GM23338 (cell line): ENCODE data around the gene EPHB1. TPM values are rescaled to one million over a fixed set of nuclear protein-coding genes. Genes with fewer than 3 reads are reported as not detected.

Experiments used
- ATAC-seq: fragments of 200-7000 bp; cut with Tn5 transposase; 3 replicates; pipeline ENCODE4 v1.9.1; 2020
- DNase-seq: peaks from one replicate; pipeline ENCODE4 v3.0.0-alpha.2; 2015; ENCODE audit warnings: low spot score
- H2AFZ ChIP-seq: fragments of 200-600 bp; sonication (generic); 2 replicates; pipeline ENCODE4 v1.8.0; 2016; ENCODE audit warnings: antibody characterized with exemption, mild to moderate bottlenecking, moderate library complexity
- H3F3A ChIP-seq: fragments of 200-600 bp; sonication (generic); replicated peaks from 2 replicates; pipeline ENCODE4 v1.8.0; 2017; ENCODE audit warnings: antibody characterized with exemption, mixed run types, low read depth
- H3K27ac ChIP-seq: fragments of 200-600 bp; sonication (generic); 2 replicates; pipeline ENCODE4 v1.6.1; 2016; ENCODE audit warnings: low read depth
- H3K27me3 ChIP-seq: fragments of 200-600 bp; sonication (generic); 2 replicates; pipeline ENCODE4 v1.8.0; 2016; ENCODE audit warnings: mild to moderate bottlenecking, mixed run types, moderate library complexity; ENCODE audit not compliant: insufficient read depth
- H3K36me3 ChIP-seq: fragments of 200-600 bp; sonication (generic); 2 replicates; pipeline ENCODE4 v1.8.0; 2016; ENCODE audit warnings: mild to moderate bottlenecking; ENCODE audit not compliant: insufficient read depth
- H3K4me1 ChIP-seq: fragments of 200-600 bp; sonication (generic); 2 replicates; pipeline ENCODE4 v1.8.0; 2016; ENCODE audit warnings: mild to moderate bottlenecking, moderate library complexity; ENCODE audit not compliant: insufficient read depth
- H3K4me2 ChIP-seq: fragments of 200-600 bp; sonication (generic); 2 replicates; pipeline ENCODE4 v1.7.1; 2017; ENCODE audit warnings: mixed run types
- H3K4me3 ChIP-seq: fragments of 200-600 bp; sonication (generic); 2 replicates; pipeline ENCODE4 v1.6.1; 2016; ENCODE audit warnings: mixed run types
- H3K79me2 ChIP-seq: fragments of 200-600 bp; sonication (generic); replicated peaks from 2 replicates; pipeline ENCODE4 v1.8.0; 2017; ENCODE audit warnings: mild to moderate bottlenecking; ENCODE audit not compliant: insufficient read depth
- H3K9me2 ChIP-seq: fragments of 200-600 bp; sonication (generic); 2 replicates; pipeline ENCODE4 v1.8.0; 2017; ENCODE audit not compliant: insufficient read depth
- H4K20me1 ChIP-seq: fragments of 200-600 bp; sonication (generic); replicated peaks from 2 replicates; pipeline ENCODE4 v1.8.0; 2017; ENCODE audit warnings: mild to moderate bottlenecking; ENCODE audit not compliant: insufficient read depth
- H3K27ac Mint-ChIP-seq: 2 replicates; pipeline ENCODE4 v1.8.0; 2020; ENCODE audit warnings: inconsistent platforms, mild to moderate bottlenecking, moderate library complexity, mixed read lengths
- H3K27me3 Mint-ChIP-seq: 3 replicates; pipeline ENCODE4 v1.8.0; 2022; ENCODE audit warnings: low read depth, mild to moderate bottlenecking, moderate library complexity, mixed read lengths, inconsistent platforms; ENCODE audit not compliant: insufficient read depth, poor library complexity
- H3K36me3 Mint-ChIP-seq: 3 replicates; pipeline ENCODE4 v1.8.0; 2021; ENCODE audit warnings: low read depth, mild to moderate bottlenecking, inconsistent platforms, moderate library complexity, mixed read lengths
- H3K4me1 Mint-ChIP-seq: 3 replicates; pipeline ENCODE4 v1.8.0; 2020; ENCODE audit warnings: mild to moderate bottlenecking, inconsistent platforms, mixed read lengths
- H3K4me3 Mint-ChIP-seq: 3 replicates; pipeline ENCODE4 v1.8.0; 2021; ENCODE audit warnings: moderate library complexity, mild to moderate bottlenecking, inconsistent platforms, mixed read lengths
- H3K9me3 Mint-ChIP-seq: 3 replicates; pipeline ENCODE4 v1.8.0; 2020; ENCODE audit warnings: moderate library complexity, mild to moderate bottlenecking, inconsistent platforms, mixed read lengths
- CREB1 ChIP-seq: fragments of 250-450 bp; sonication (Bioruptor Pico); IDR thresholded peaks from 2 replicates; pipeline ENCODE4 v1.5.0; 2020; ENCODE audit warnings: low read depth, mild to moderate bottlenecking, moderate library complexity
- EZH2 ChIP-seq: fragments of 200-600 bp; sonication (generic); IDR thresholded peaks from one replicate; pipeline ENCODE4 v1.8.0; 2017; ENCODE audit warnings: antibody characterized with exemption, mild to moderate bottlenecking, low read depth; ENCODE audit not compliant: unreplicated experiment
- EZH2phosphoT487 ChIP-seq: fragments of 200-600 bp; sonication (generic); IDR thresholded peaks from one replicate; pipeline ENCODE4 v1.8.1; 2018; ENCODE audit warnings: antibody characterized with exemption; ENCODE audit not compliant: unreplicated experiment
- JUNB ChIP-seq: IDR thresholded peaks from one replicate; pipeline ENCODE4 v1.6.1; 2016; ENCODE audit warnings: antibody characterized with exemption; ENCODE audit not compliant: unreplicated experiment
- POLR2AphosphoS5 ChIP-seq: IDR thresholded peaks from 2 replicates; pipeline ENCODE4 v1.6.1; 2016; ENCODE audit warnings: antibody characterized with exemption, low read depth
- STAT1 ChIP-seq: IDR thresholded peaks from one replicate; pipeline ENCODE4 v1.6.1; 2016; ENCODE audit warnings: antibody characterized with exemption; ENCODE audit not compliant: unreplicated experiment
- ZNF114 ChIP-seq: fragments of 250-450 bp; sonication (Bioruptor Pico); IDR thresholded peaks from 2 replicates; pipeline ENCODE4 v1.5.0; 2020; ENCODE audit warnings: mild to moderate bottlenecking, moderate library complexity
- ZNF331 ChIP-seq: fragments of 250-450 bp; sonication (Bioruptor Pico); IDR thresholded peaks from 2 replicates; pipeline ENCODE4 v1.5.0; 2020; ENCODE audit warnings: low read depth, mild to moderate bottlenecking, moderate library complexity
- polyA plus RNA-seq: library from polyadenylated mRNA; unstranded; fragments of >200 nt; fragmentation: Nextera tagmentation; extraction: Ambion mirVana; gene quantifications from 2 replicates; pipeline ENCODE4 v1.2.1, GENCODE V29; 2016
- total RNA-seq: library from RNA; depleted of rRNA; stranded (reverse); fragments of >200 nt; shearing (Covaris generic); gene quantifications from 2 replicates; pipeline ENCODE4 v1.2.3, GENCODE V29; 2014
- TF ChIP-seq, protein P1 (sequence below), 2 experiments: fragments of 200-600 bp in 1 of 2; sonication (generic) in 1 of 2; conservative IDR thresholded peaks; 2 replicates each; pipeline versions ENCODE4 v1.5.1 to v1.6.1; 2016 to 2017; ENCODE audit warnings: antibody characterized with exemption in 2 of 2, low read depth in 2 of 2, mild to moderate bottlenecking in 2 of 2, moderate library complexity in 1 of 2
- TF ChIP-seq, protein P2 (sequence below): IDR thresholded peaks from one replicate; pipeline ENCODE4 v1.6.1; 2018; ENCODE audit warnings: antibody characterized with exemption; ENCODE audit not compliant: unreplicated experiment
- TF ChIP-seq, protein P3 (sequence below): IDR thresholded peaks from 2 replicates; pipeline ENCODE4 v1.6.1; 2016; ENCODE audit warnings: antibody characterized with exemption
- TF ChIP-seq, protein P4 (sequence below): fragments of 250-450 bp; sonication (Bioruptor Pico); IDR thresholded peaks from 2 replicates; pipeline ENCODE4 v1.5.0; 2020; ENCODE audit warnings: mild to moderate bottlenecking, moderate library complexity

Gene EPHB1
- total and polyA plus RNA-seq, 2 experiments from 2014 or later: 2.7 to 5.2 TPM

DNA sequence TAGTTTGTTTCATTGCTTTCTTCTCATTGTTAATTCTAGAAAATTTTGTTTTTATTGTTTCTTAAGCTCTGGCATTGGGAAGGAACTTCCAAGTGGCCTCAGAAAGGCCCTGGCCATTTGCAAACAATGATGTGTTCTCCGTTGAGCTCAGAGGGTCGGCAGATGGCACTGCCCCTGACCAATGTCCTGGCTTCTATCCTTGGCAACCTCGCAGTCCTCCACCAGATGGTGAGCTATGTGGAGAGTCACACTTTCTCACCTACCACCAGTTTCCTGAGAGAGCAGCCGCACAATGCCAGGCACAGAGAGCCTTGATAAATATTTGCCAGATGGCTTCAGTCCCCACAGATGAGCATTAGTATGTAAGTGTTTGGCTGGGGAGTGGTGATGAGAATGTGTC lies 343.7 kb downstream of the EPHB1 start:
- H3K9me2 ChIP-seq: peaks cover 5% of the 10 kb centered on the region; the same call in 1 of the 2 replicates
- no peaks in the 10 kb centered on the region for H3K27me3 ChIP-seq
- DNase-seq: no peak
- Mint-ChIP-seq H3K9me3 (no peaks in the 10 kb centered on the region; the same call in 2 of the 3 replicates), H3K27ac (no peak overlapping the region), H3K27me3 (no peaks in the 10 kb centered on the region), H3K4me1 (peaks cover 3% of the 10 kb centered on the region; the same call in 1 of the 3 replicates), H3K36me3 (no peaks in the 10 kb centered on the region), H3K4me3 (no peak overlapping the region)
- no peak for TF ChIP-seq EZH2phosphoT487
- TF ChIP-seq CREB1: no peak
- no peak for TF ChIP-seq ZNF114 (CRISPR knock-in tag)
- no peak for TF ChIP-seq EZH2
- TF ChIP-seq, protein P1, sequence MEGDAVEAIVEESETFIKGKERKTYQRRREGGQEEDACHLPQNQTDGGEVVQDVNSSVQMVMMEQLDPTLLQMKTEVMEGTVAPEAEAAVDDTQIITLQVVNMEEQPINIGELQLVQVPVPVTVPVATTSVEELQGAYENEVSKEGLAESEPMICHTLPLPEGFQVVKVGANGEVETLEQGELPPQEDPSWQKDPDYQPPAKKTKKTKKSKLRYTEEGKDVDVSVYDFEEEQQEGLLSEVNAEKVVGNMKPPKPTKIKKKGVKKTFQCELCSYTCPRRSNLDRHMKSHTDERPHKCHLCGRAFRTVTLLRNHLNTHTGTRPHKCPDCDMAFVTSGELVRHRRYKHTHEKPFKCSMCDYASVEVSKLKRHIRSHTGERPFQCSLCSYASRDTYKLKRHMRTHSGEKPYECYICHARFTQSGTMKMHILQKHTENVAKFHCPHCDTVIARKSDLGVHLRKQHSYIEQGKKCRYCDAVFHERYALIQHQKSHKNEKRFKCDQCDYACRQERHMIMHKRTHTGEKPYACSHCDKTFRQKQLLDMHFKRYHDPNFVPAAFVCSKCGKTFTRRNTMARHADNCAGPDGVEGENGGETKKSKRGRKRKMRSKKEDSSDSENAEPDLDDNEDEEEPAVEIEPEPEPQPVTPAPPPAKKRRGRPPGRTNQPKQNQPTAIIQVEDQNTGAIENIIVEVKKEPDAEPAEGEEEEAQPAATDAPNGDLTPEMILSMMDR (conservative IDR thresholded peaks at IDR 0.05; ENCODE audit: low read depth in 2 of 2): no peak
- TF ChIP-seq, protein P2, sequence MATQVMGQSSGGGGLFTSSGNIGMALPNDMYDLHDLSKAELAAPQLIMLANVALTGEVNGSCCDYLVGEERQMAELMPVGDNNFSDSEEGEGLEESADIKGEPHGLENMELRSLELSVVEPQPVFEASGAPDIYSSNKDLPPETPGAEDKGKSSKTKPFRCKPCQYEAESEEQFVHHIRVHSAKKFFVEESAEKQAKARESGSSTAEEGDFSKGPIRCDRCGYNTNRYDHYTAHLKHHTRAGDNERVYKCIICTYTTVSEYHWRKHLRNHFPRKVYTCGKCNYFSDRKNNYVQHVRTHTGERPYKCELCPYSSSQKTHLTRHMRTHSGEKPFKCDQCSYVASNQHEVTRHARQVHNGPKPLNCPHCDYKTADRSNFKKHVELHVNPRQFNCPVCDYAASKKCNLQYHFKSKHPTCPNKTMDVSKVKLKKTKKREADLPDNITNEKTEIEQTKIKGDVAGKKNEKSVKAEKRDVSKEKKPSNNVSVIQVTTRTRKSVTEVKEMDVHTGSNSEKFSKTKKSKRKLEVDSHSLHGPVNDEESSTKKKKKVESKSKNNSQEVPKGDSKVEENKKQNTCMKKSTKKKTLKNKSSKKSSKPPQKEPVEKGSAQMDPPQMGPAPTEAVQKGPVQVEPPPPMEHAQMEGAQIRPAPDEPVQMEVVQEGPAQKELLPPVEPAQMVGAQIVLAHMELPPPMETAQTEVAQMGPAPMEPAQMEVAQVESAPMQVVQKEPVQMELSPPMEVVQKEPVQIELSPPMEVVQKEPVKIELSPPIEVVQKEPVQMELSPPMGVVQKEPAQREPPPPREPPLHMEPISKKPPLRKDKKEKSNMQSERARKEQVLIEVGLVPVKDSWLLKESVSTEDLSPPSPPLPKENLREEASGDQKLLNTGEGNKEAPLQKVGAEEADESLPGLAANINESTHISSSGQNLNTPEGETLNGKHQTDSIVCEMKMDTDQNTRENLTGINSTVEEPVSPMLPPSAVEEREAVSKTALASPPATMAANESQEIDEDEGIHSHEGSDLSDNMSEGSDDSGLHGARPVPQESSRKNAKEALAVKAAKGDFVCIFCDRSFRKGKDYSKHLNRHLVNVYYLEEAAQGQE: no peak
- TF ChIP-seq ZNF331: no peak
- TF ChIP-seq POLR2AphosphoS5: no peak
- TF ChIP-seq, protein P3, sequence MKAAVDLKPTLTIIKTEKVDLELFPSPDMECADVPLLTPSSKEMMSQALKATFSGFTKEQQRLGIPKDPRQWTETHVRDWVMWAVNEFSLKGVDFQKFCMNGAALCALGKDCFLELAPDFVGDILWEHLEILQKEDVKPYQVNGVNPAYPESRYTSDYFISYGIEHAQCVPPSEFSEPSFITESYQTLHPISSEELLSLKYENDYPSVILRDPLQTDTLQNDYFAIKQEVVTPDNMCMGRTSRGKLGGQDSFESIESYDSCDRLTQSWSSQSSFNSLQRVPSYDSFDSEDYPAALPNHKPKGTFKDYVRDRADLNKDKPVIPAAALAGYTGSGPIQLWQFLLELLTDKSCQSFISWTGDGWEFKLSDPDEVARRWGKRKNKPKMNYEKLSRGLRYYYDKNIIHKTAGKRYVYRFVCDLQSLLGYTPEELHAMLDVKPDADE: no peak
- TF ChIP-seq STAT1: no peak
- TF ChIP-seq JUNB: no peak
- TF ChIP-seq, protein P4, sequence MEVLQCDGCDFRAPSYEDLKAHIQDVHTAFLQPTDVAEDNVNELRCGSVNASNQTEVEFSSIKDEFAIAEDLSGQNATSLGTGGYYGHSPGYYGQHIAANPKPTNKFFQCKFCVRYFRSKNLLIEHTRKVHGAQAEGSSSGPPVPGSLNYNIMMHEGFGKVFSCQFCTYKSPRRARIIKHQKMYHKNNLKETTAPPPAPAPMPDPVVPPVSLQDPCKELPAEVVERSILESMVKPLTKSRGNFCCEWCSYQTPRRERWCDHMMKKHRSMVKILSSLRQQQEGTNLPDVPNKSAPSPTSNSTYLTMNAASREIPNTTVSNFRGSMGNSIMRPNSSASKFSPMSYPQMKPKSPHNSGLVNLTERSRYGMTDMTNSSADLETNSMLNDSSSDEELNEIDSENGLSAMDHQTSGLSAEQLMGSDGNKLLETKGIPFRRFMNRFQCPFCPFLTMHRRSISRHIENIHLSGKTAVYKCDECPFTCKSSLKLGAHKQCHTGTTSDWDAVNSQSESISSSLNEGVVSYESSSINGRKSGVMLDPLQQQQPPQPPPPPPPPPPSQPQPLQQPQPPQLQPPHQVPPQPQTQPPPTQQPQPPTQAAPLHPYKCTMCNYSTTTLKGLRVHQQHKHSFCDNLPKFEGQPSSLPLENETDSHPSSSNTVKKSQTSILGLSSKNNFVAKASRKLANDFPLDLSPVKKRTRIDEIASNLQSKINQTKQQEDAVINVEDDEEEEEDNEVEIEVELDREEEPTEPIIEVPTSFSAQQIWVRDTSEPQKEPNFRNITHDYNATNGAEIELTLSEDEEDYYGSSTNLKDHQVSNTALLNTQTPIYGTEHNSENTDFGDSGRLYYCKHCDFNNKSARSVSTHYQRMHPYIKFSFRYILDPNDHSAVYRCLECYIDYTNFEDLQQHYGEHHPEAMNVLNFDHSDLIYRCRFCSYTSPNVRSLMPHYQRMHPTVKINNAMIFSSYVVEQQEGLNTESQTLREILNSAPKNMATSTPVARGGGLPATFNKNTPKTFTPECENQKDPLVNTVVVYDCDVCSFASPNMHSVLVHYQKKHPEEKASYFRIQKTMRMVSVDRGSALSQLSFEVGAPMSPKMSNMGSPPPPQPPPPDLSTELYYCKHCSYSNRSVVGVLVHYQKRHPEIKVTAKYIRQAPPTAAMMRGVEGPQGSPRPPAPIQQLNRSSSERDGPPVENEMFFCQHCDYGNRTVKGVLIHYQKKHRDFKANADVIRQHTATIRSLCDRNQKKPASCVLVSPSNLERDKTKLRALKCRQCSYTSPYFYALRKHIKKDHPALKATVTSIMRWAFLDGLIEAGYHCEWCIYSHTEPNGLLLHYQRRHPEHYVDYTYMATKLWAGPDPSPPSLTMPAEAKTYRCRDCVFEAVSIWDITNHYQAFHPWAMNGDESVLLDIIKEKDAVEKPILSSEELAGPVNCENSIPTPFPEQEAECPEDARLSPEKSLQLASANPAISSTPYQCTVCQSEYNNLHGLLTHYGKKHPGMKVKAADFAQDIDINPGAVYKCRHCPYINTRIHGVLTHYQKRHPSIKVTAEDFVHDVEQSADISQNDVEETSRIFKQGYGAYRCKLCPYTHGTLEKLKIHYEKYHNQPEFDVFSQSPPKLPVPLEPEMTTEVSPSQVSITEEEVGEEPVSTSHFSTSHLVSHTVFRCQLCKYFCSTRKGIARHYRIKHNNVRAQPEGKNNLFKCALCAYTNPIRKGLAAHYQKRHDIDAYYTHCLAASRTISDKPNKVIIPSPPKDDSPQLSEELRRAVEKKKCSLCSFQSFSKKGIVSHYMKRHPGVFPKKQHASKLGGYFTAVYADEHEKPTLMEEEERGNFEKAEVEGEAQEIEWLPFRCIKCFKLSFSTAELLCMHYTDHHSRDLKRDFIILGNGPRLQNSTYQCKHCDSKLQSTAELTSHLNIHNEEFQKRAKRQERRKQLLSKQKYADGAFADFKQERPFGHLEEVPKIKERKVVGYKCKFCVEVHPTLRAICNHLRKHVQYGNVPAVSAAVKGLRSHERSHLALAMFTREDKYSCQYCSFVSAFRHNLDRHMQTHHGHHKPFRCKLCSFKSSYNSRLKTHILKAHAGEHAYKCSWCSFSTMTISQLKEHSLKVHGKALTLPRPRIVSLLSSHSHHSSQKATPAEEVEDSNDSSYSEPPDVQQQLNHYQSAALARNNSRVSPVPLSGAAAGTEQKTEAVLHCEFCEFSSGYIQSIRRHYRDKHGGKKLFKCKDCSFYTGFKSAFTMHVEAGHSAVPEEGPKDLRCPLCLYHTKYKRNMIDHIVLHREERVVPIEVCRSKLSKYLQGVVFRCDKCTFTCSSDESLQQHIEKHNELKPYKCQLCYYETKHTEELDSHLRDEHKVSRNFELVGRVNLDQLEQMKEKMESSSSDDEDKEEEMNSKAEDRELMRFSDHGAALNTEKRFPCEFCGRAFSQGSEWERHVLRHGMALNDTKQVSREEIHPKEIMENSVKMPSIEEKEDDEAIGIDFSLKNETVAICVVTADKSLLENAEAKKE (CRISPR knock-in tag): no peak
- H3K79me2 ChIP-seq: no peaks in the 10 kb centered on the region
- no peak overlapping the region for H3K4me2 ChIP-seq
- ATAC-seq: no peak
- no peaks in the 10 kb centered on the region for H3K36me3 ChIP-seq
- H2AFZ ChIP-seq: no peak overlapping the region
- H3K4me3 ChIP-seq: no peak overlapping the region
- H4K20me1 ChIP-seq: no peaks in the 10 kb centered on the region
- H3K4me1 ChIP-seq: no peaks in the 10 kb centered on the region
- H3K27ac ChIP-seq: no peak overlapping the region
- H3F3A ChIP-seq: no peaks in the 10 kb centered on the region
